GM12864 (cell line): ENCODE measurements around the gene STPG2.

Experiments
- DNase-seq: peaks from one replicate; pipeline ENCODE4 v3.0.0-alpha.2; 2011; ENCODE audit warnings: low read depth
- H3K4me3 ChIP-seq: 2 replicates; pipeline ENCODE4 v1.5.1; 2011; ENCODE audit warnings: mild to moderate bottlenecking, low read depth, low read length, control low read depth
- CTCF ChIP-seq: IDR thresholded peaks from 2 replicates; pipeline ENCODE4 v1.5.1; 2011; ENCODE audit warnings: low read depth, mild to moderate bottlenecking, moderate library complexity, low read length, control low read depth, inconsistent platforms; ENCODE audit errors: missing control alignments

STPG2 gene

GRCh38 chr4:98046665-98047064 is 96.6 kb downstream of the STPG2 start:
- H3K4me3 ChIP-seq, result no peak overlapping the region
- DNase-seq, result no peak

GRCh38 chr4:98030059-98030458 is 113.2 kb downstream of the STPG2 start:
- no peak for DNase-seq

More at GRCh38 chr4:98046665-98047064, 96.6 kb downstream of the STPG2 start:
- TF ChIP-seq CTCF, result no peak

DNA sequence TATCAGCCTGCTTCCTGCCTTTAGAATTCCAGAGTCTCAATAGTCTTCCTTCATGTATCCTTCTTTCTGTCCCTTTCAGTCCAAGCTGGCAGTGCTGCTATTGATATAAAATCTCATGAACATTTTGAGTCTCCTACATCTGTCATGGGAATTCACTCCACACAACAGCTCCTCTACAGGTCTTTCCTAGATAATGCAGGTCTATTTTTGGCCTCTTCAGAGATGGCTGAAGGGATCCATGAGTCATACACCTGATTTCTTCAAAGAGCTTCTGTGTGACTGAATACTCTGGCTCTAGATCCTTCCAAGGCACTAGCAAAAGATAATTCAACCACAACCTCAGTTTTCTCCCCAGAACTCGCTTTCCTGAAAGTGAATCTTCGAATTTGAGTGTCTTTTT is 115.4 kb downstream of the STPG2 start:
- no peak for DNase-seq
- TF ChIP-seq CTCF, result no peak

More at GRCh38 chr4:98030059-98030458, 113.2 kb downstream of the STPG2 start:
- H3K4me3 ChIP-seq, result no peak overlapping the region
- TF ChIP-seq CTCF, result no peak

DNA sequence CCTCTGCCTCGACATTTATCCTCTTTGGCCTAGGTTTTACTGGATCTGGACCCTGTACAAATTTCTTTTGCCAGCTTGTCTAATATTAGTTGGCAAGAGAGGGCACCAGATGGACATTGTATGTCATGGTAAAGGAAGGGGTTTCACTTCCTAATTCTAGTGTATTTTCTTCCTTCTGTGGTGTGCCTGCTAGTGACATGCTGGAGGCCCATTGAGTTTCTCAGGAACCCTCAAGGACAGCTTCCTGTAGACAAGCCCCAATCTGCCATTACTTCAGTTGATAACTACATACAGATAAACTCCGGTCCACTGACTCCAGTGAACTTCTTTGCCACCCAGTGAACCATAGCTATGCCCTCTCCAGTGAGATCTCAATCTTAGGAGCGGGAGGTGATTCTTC is 116.9 kb downstream of the STPG2 start:
- TF ChIP-seq CTCF, result no peak
- DNase-seq, result no peak
- no peak overlapping the region for H3K4me3 ChIP-seq

More for the DNA sequence above, 115.4 kb downstream of the STPG2 start:
- H3K4me3 ChIP-seq, result no peak overlapping the region

DNA sequence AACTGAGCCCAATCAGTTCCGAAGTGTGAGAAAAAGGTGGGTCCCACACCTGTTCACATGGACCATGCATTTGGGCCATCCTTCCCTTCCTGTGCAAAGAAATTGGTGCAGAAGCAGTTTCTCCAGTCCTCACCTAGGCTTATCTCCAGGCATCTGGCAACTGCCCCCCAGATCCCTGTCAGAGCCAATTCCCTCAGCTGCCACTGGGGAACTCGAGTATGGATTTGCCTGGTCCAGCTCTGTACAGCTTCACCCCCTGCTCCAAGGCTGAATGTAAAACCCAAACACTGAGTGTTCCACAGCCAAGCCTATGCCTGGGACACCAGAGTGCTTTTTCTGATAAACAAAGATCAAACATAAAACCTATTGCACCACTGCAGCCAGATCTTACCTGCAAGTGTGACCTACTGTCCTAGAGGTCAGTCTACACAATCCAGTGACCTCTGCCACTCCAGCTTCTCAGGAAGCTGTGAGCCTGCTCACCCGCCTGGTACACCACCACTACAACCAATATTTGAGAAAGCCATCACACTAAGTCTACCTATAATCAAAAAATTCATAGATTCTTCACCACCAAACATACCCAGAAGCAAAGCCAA is 136.4 kb downstream of the STPG2 start:
- no peak overlapping the region for H3K4me3 ChIP-seq
- no peak for DNase-seq
- no peak for TF ChIP-seq CTCF

DNA sequence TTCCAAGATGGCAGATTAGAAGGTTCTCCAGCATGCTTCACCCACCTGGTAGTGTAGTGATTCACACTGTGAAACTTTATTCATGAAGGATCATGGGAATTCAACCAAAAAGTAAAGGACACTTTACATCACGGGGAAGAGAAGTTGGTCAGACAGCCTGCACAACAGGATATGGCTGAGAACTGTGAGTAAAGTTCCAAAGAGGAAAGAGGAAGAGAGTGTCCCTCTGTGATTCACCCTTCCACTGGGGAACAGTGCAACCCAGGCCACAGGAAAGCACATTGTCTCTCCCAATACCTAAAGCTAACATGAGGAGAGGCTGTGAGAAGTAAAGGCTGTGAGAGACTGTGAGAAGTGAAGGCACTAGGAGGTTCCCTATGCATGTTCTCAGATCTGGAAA is 137.2 kb downstream of the STPG2 start:
- DNase-seq, result no peak
- no peak for TF ChIP-seq CTCF
- H3K4me3 ChIP-seq, result no peak overlapping the region

GRCh38 chr4:98000940-98001339 is 142.3 kb downstream of the STPG2 start:
- TF ChIP-seq CTCF, result no peak
- H3K4me3 ChIP-seq, result no peak overlapping the region
- no peak for DNase-seq
